K562 (cell line): ENCODE results near the gene KIF18B. TPM values are rescaled to one million over a fixed set of nuclear protein-coding genes. Genes with fewer than 3 reads are reported as not detected.

Source experiments
- ATAC-seq: fragments of 200-7000 bp; cut with Tn5 transposase; 3 replicates; pipeline ENCODE4 v1.9.1; 2020; ENCODE audit warnings: moderate library complexity
- BruUV-seq: library from RNA; stranded (reverse); fragments of 400-500 nt; replicated peaks from 2 replicates; lab custom pipeline; 2021; lab: Mats Ljungman, UMichigan
- CTCF ChIA-PET: fragments of 300-600 bp; formaldehyde crosslinking; extraction: SDS; loops from one replicate; lab custom pipeline; 2021; ENCODE audit warnings: low intra/inter-chr PET ratio; lab: Yijun Ruan, JAX
- POLR2A ChIA-PET: fragments of 300-600, 350-650 bp; sonication (Branson Sonifier 250); formaldehyde crosslinking; extraction: SDS; loops from one replicate; lab custom pipeline; 2021; ENCODE audit warnings: antibody characterized with exemption, inconsistent platforms; lab: Yijun Ruan, JAX
- DNase-seq, 4 experiments: peaks; one replicate each; pipeline versions ENCODE4 v3.0.0 to v3.0.0-alpha.2; 2011 to 2018; ENCODE audit warnings: low spot score in 3 of 4, mixed read lengths in 3 of 4; ENCODE audit errors: extremely low read depth in 1 of 4
- FAIRE-seq: peaks from 2 replicates; lab custom pipeline; 2011; peaks lifted over from hg19 to GRCh38; lab: Jason Lieb, UNC
- H2AFZ ChIP-seq: 2 replicates; pipeline ENCODE4 v1.6.0; 2011; ENCODE audit warnings: low read depth, low read length, control low read depth, inconsistent platforms
- H3K27ac ChIP-seq: fragments of 200-600 bp; 3 replicates; pipeline ENCODE4 v1.8.0; 2011; ENCODE audit warnings: low read depth, mild to moderate bottlenecking, control low read depth, inconsistent platforms, low read length, moderate library complexity, mixed read lengths; ENCODE audit errors: extremely low read depth
- H3K27me3 ChIP-seq, 2 experiments: fragments of 300-600 bp in 1 of 2; 2 replicates in 1 of 2; 3 replicates in 1 of 2; pipeline versions ENCODE4 v1.6.0 to v1.8.0; 2011; ENCODE audit warnings: inconsistent platforms in 2 of 2, low read length in 2 of 2, mild to moderate bottlenecking in 1 of 2, mixed read lengths in 1 of 2, moderate library complexity in 1 of 2; ENCODE audit not compliant: control insufficient read depth in 2 of 2, insufficient read depth in 2 of 2
- H3K36me3 ChIP-seq: fragments of 300-600 bp; 3 replicates; pipeline ENCODE4 v1.8.0; 2011; ENCODE audit warnings: mild to moderate bottlenecking, low read length, inconsistent platforms; ENCODE audit not compliant: control insufficient read depth, insufficient read depth
- H3K4me1 ChIP-seq, 2 experiments: fragments of 200-600 bp in 1 of 2; replicated peaks in 1 of 2; 2 replicates in 1 of 2; 3 replicates in 1 of 2; pipeline versions ENCODE4 v1.5.1 to v1.8.0; 2011; ENCODE audit warnings: inconsistent platforms in 2 of 2, low read length in 2 of 2, mild to moderate bottlenecking in 1 of 2, mixed read lengths in 1 of 2, moderate library complexity in 1 of 2; ENCODE audit not compliant: control insufficient read depth in 2 of 2, insufficient read depth in 2 of 2
- H3K4me2 ChIP-seq: 2 replicates; pipeline ENCODE4 v1.6.1; 2011; ENCODE audit warnings: low read length, control low read depth, inconsistent platforms, mixed read lengths; ENCODE audit not compliant: insufficient read depth
- H3K4me3 ChIP-seq: fragments of 200-600 bp; sonication (generic), shearing (Covaris generic); 2 replicates; pipeline ENCODE4 v1.5.1; 2016; ENCODE audit warnings: control low read depth, inconsistent platforms
- H3K79me2 ChIP-seq: fragments of 200-600 bp; 3 replicates; pipeline ENCODE4 v1.8.0; 2011; ENCODE audit warnings: low read length, inconsistent platforms; ENCODE audit not compliant: control insufficient read depth, insufficient read depth
- H3K9ac ChIP-seq, 2 experiments: 2 replicates each; pipeline versions ENCODE4 v1.6.0 to v1.6.1; 2011; ENCODE audit warnings: low read depth in 2 of 2, low read length in 2 of 2, control low read depth in 1 of 2, inconsistent platforms in 1 of 2, mild to moderate bottlenecking in 1 of 2, mixed read lengths in 1 of 2; ENCODE audit not compliant: insufficient read depth in 1 of 2
- H3K9me1 ChIP-seq: one replicate; pipeline ENCODE4 v1.6.0; 2011; ENCODE audit warnings: inconsistent platforms, mild to moderate bottlenecking, low read length, moderate library complexity; ENCODE audit not compliant: control insufficient read depth, insufficient read depth
- H3K9me3 ChIP-seq: replicated peaks from 2 replicates; pipeline ENCODE4 v1.5.1; 2011; ENCODE audit warnings: low read depth, low read length, inconsistent platforms; ENCODE audit not compliant: control insufficient read depth, insufficient read depth
- H4K20me1 ChIP-seq: replicated peaks from 2 replicates; pipeline ENCODE4 v1.6.1; 2011; ENCODE audit warnings: low read length, inconsistent platforms, mixed read lengths; ENCODE audit not compliant: control insufficient read depth, insufficient read depth
- CEBPB ChIP-seq: fragments of 450-650 bp; IDR thresholded peaks from 2 replicates; pipeline ENCODE4 v1.6.1; 2016; ENCODE audit warnings: missing genetic modification characterization, missing compliant biosample characterization
- FOXA1 ChIP-seq: fragments of 450-650 bp; IDR thresholded peaks from 2 replicates; pipeline ENCODE4 v1.6.1; 2016; ENCODE audit warnings: mild to moderate bottlenecking, borderline replicate concordance
- GTF2A2 ChIP-seq: IDR thresholded peaks from 2 replicates; pipeline ENCODE4 v1.6.1; 2016; ENCODE audit warnings: mild to moderate bottlenecking, missing genetic modification characterization, missing compliant biosample characterization
- JUNB ChIP-seq: fragments of 450-650 bp; formaldehyde crosslinking; conservative IDR thresholded peaks from 2 replicates; pipeline ENCODE4 v1.4.0; 2020; ENCODE audit warnings: mild to moderate bottlenecking
- KLF6 ChIP-seq: fragments of 250-450 bp; sonication (Bioruptor Pico); IDR thresholded peaks from 2 replicates; pipeline ENCODE4 v1.4.0; 2020; ENCODE audit warnings: mild to moderate bottlenecking, moderate library complexity, borderline replicate concordance
- NCOA6 ChIP-seq: fragments of 450-650 bp; IDR thresholded peaks from 2 replicates; pipeline ENCODE4 v1.6.1; 2017; ENCODE audit warnings: mild to moderate bottlenecking
- PHF20 ChIP-seq: fragments of 450-650 bp; IDR thresholded peaks from 2 replicates; pipeline ENCODE4 v1.6.1; 2018; ENCODE audit not compliant: partially characterized antibody
- RBM25 ChIP-seq: fragments of 200-400 bp; formaldehyde crosslinking; IDR thresholded peaks from 2 replicates; pipeline ENCODE4 v1.6.1; 2018; ENCODE audit warnings: low read length, low read depth, moderate library complexity; ENCODE audit not compliant: severe bottlenecking
- SRSF9 ChIP-seq: fragments of 200-400 bp; formaldehyde crosslinking; IDR thresholded peaks from 2 replicates; pipeline ENCODE4 v1.6.1; 2017; ENCODE audit warnings: low read depth, low read length, borderline replicate concordance
- TEAD4 ChIP-seq, 2 experiments: sonication (generic) in 1 of 2; formaldehyde crosslinking in 1 of 2; IDR thresholded peaks; 2 replicates each; pipeline versions ENCODE4 v1.6.1 to v1.8.0; 2012 to 2022; ENCODE audit warnings: borderline replicate concordance in 1 of 2, inconsistent platforms in 1 of 2, low read length in 1 of 2, mild to moderate bottlenecking in 1 of 2, missing genetic modification reagents in 1 of 2
- ZBTB26 ChIP-seq: fragments of 450-650 bp; formaldehyde crosslinking; IDR thresholded peaks from 2 replicates; pipeline ENCODE4 v1.4.0; 2022; ENCODE audit warnings: missing genetic modification characterization
- WGBS: fragments of 100-300 bp; shearing (Covaris generic); methylation state at CpG from one replicate; pipeline ENCODE4 v1.1.6; 2016; ENCODE audit warnings: low coverage, mixed read lengths; ENCODE audit not compliant: insufficient coverage; ENCODE audit errors: missing lambda C conversion rate; 5-methylcytosine and 5-hydroxymethylcytosine counted together
- in situ Hi-C: fragments of 300-500 bp; cut with MboI; formaldehyde crosslinking; loops from 4 replicates; pipeline ENCODE4 v1.15.0; 2018; ENCODE audit warnings: inconsistent platforms, mixed read lengths
- intact Hi-C: fragments of 100-400 bp; cut with micrococcal nuclease; formaldehyde crosslinking; loops from 2 replicates; pipeline ENCODE4 v1.14.2; 2022
- polyA plus RNA-seq, 8 experiments: library from polyadenylated mRNA; depleted of rRNA in 4 of 8; stranded (reverse) in 5 of 8; unstranded in 3 of 8; fragments of >200 nt; fragmentation: Nextera tagmentation in 2 of 8; fragmentation: Illumina TruSeq in 1 of 8; extraction: Ambion mirVana in 2 of 8; extraction: Trizol in 1 of 8; gene quantifications; 2 replicates each; pipeline versions ENCODE4 v1.2.1 to v1.2.3, GENCODE V29; 2011 to 2014; ENCODE audit warnings: inconsistent platforms in 1 of 8, missing spikeins in 1 of 8
- total RNA-seq, 7 experiments: library from RNA; depleted of rRNA in 6 of 7; stranded (reverse); fragments of >200 nt in 6 of 7; fragmentation: Illumina TruSeq in 2 of 7; extraction: Trizol in 2 of 7; gene quantifications; 2 replicates each; pipeline versions ENCODE4 v1.2.1 to v1.2.3, GENCODE V29; 2011 to 2021; ENCODE audit warnings: low replicate concordance in 1 of 7
- TF ChIP-seq, protein P1 (sequence below): fragments of 450-650 bp; IDR thresholded peaks from 2 replicates; pipeline ENCODE4 v1.6.1; 2016; ENCODE audit warnings: antibody characterized with exemption
- TF ChIP-seq, protein P2 (sequence below): fragments of 250-450 bp; sonication (Bioruptor Pico); IDR thresholded peaks from 2 replicates; pipeline ENCODE4 v1.5.0; 2020; ENCODE audit warnings: mild to moderate bottlenecking
- TF ChIP-seq, protein P3 (sequence below): IDR thresholded peaks from 2 replicates; pipeline ENCODE4 v1.6.1; 2016; ENCODE audit warnings: missing genetic modification characterization, missing compliant biosample characterization

The KIF18B gene
- total and polyA plus RNA-seq, 9 of the 15 experiments (the other 6 are each of a cell fraction or from before 2014, with no cell fraction given) = 2.0 to 42.8 (median 13.2) TPM

- TF ChIP-seq, protein P1, sequence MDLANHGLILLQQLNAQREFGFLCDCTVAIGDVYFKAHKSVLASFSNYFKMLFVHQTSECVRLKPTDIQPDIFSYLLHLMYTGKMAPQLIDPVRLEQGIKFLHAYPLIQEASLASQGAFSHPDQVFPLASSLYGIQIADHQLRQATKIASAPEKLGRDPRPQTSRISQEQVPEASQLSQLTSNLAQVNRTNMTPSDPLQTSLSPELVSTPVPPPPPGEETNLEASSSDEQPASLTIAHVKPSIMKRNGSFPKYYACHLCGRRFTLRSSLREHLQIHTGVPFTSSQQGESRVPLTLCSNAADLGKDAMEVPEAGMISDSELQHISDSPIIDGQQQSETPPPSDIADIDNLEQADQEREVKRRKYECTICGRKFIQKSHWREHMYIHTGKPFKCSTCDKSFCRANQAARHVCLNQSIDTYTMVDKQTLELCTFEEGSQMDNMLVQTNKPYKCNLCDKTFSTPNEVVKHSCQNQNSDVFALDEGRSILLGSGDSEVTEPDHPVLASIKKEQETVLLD = no peak
- no peak for TF ChIP-seq GTF2A2 (tag)
Observed at GRCh38 chr17:44921122-44921882, 26.3 kb downstream of the KIF18B start (continued).

DNA sequence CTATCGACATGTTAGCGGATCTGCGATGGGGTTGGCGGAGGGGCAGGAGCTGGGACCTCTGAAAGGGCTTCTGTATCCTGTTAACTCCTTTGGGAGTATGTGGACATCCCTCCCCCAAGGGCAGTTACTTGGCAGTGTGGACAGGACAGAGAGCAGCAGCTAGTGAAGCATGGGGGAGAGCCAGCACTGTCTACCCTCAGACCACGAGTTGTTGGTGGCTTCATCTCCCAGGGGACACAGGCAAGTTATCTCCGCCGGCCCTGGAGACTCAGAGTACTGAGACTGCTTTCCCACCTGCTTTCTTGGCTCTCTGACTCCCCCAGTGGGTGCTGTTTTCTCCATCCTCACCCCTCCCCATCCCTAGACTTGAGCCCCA, 27.0 kb downstream of the KIF18B start:
- POLR2A ChIA-PET = interaction anchor here (0.7 to 1.6 kb wide), 8 partner anchors 8 to 978 kb away, joined by 3 to 6 read pairs (median 4); partner anchors contain the start of gene PPY
- TF ChIP-seq JUNB (CRISPR knock-in tag) = no peak
- no peak for TF ChIP-seq RBM25
- TF ChIP-seq, protein P2, sequence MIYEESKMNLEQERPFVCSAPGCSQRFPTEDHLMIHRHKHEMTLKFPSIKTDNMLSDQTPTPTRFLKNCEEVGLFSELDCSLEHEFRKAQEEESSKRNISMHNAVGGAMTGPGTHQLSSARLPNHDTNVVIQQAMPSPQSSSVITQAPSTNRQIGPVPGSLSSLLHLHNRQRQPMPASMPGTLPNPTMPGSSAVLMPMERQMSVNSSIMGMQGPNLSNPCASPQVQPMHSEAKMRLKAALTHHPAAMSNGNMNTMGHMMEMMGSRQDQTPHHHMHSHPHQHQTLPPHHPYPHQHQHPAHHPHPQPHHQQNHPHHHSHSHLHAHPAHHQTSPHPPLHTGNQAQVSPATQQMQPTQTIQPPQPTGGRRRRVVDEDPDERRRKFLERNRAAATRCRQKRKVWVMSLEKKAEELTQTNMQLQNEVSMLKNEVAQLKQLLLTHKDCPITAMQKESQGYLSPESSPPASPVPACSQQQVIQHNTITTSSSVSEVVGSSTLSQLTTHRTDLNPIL (CRISPR knock-in tag) = no peak
- TF ChIP-seq ZBTB26 = no peak
- no peak for TF ChIP-seq KLF6 (CRISPR knock-in tag)
- no peak for TF ChIP-seq TEAD4 (IDR thresholded peaks at IDR 0.05; ENCODE audit: low read length)
- no peak for TF ChIP-seq TEAD4 (CRISPR knock-in tag; IDR thresholded peaks at IDR 0.05; ENCODE audit: borderline replicate concordance)
- TF ChIP-seq CEBPB (tag) = no peak
- no peak for TF ChIP-seq SRSF9
- TF ChIP-seq, protein P3, sequence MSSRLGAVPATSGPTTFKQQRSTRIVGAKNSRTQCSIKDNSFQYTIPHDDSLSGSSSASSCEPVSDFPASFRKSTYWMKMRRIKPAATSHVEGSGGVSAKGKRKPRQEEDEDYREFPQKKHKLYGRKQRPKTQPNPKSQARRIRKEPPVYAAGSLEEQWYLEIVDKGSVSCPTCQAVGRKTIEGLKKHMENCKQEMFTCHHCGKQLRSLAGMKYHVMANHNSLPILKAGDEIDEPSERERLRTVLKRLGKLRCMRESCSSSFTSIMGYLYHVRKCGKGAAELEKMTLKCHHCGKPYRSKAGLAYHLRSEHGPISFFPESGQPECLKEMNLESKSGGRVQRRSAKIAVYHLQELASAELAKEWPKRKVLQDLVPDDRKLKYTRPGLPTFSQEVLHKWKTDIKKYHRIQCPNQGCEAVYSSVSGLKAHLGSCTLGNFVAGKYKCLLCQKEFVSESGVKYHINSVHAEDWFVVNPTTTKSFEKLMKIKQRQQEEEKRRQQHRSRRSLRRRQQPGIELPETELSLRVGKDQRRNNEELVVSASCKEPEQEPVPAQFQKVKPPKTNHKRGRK (tag) = no peak
- no peak for TF ChIP-seq FOXA1
- no peak for TF ChIP-seq PHF20
- no peak for TF ChIP-seq NCOA6

More for the DNA sequence above, 27.0 kb downstream of the KIF18B start:
- no TSS peak for BruUV-seq
- no peak for FAIRE-seq
- peak overlapping the region in 1 of 2 experiments; percentile 27; a peak in 1 of 4 replicates for H3K9ac ChIP-seq
- peaks cover 2 to 7% of the 10 kb centered on the region in 2 experiments; a peak in 4 of 5 replicates for H3K4me1 ChIP-seq
- no peak overlapping the region for H2AFZ ChIP-seq
- H4K20me1 ChIP-seq = 0 out of 2 replicates have a peak, but pooled peaks cover 10% of the 10 kb centered on the region
- H3K27me3 ChIP-seq = peaks cover 2 to 8% of the 10 kb centered on the region in 2 experiments; a peak in 2 of 5 replicates
- H3K36me3 ChIP-seq = no peaks in the 10 kb centered on the region
- in situ Hi-C loops (loop anchor here (5.0 kb wide), 1 partner anchor 187 kb away; no protein-coding TSS in a partner anchor), intact Hi-C loops (loop anchor here (1.0 to 2.0 kb wide), 3 partner anchors 98 to 212 kb away; partner anchors contain the start of gene PLCD3)
- no peak overlapping the region for H3K4me2 ChIP-seq
- no peak for DNase-seq
- CTCF ChIA-PET = interaction anchor here (0.9 to 2.8 kb wide), 4 partner anchors 100 to 212 kb away, joined by 3 to 34 read pairs (median 7); partner anchors contain the start of gene PLCD3
- no peaks in the 10 kb centered on the region for H3K9me3 ChIP-seq
- no peak overlapping the region for H3K4me3 ChIP-seq
- no peaks in the 10 kb centered on the region for H3K9me1 ChIP-seq
- no peaks in the 10 kb centered on the region for H3K79me2 ChIP-seq
- ATAC-seq = no peak
- 51% methylated on average over 7 of the region's 7 CpGs for WGBS
- no peak overlapping the region for H3K27ac ChIP-seq
